GM18499 (cell line): Measurements from ENCODE around the gene ENO2.

Experiments used
- ATAC-seq: cut with Tn5 transposase; IDR thresholded peaks from one replicate; pipeline ENCODE4 v1.9.1; 2021; ENCODE audit warnings: moderate number of reproducible peaks; ENCODE audit not compliant: insufficient read depth, unreplicated experiment

ENO2 gene

GRCh38 chr12:6958609-6959057 lies 44.3 kb downstream of the ENO2 start:
- ATAC-seq, result no peak

- ATAC-seq, result no peak
These were observed 44.9 kb downstream of the ENO2 start for GRCh38 chr12:6959058-6959804.

- ATAC-seq, result no peak
These were observed 45.6 kb downstream of the ENO2 start for GRCh38 chr12:6959805-6960592.

GRCh38 chr12:6960593-6961277 lies 46.4 kb downstream of the ENO2 start:
- no peak for ATAC-seq

GRCh38 chr12:6961278-6961694 lies 46.9 kb downstream of the ENO2 start:
- ATAC-seq, result no peak

- ATAC-seq, result no peak
These were observed 47.4 kb downstream of the ENO2 start for GRCh38 chr12:6961695-6962284.

- no peak for ATAC-seq
These were observed 48.1 kb downstream of the ENO2 start for GRCh38 chr12:6962285-6963015.

GRCh38 chr12:6963016-6963731 lies 48.8 kb downstream of the ENO2 start:
- no peak for ATAC-seq

GRCh38 chr12:6963791-6964413 lies 49.5 kb downstream of the ENO2 start:
- ATAC-seq, result no peak

GRCh38 chr12:6964605-6965025 lies 50.2 kb downstream of the ENO2 start:
- no peak for ATAC-seq

GRCh38 chr12:6965026-6965661 lies 50.8 kb downstream of the ENO2 start:
- ATAC-seq, result no peak

- ATAC-seq, result no peak
These were observed 51.3 kb downstream of the ENO2 start for GRCh38 chr12:6965714-6966113.

GRCh38 chr12:6966351-6966750 lies 52.0 kb downstream of the ENO2 start:
- ATAC-seq, result no peak

GRCh38 chr12:6967651-6968100 lies 53.3 kb downstream of the ENO2 start:
- no peak for ATAC-seq

- no peak for ATAC-seq
These were observed 54.0 kb downstream of the ENO2 start for GRCh38 chr12:6968426-6968825.

- ATAC-seq, result no peak
These were observed 55.7 kb downstream of the ENO2 start for GRCh38 chr12:6970096-6970527.
